A673 (cell line): ENCODE results near the gene FLCN. TPM values are rescaled to one million over a fixed set of nuclear protein-coding genes. Genes with fewer than 3 reads are reported as not detected.
"Not testable (repeated sequence)": the region's sequence is repeated elsewhere in the genome, so short reads cannot be mapped to it uniquely, and the experiment has no call there.

ENCODE experiments used
- BruUV-seq: library from RNA; stranded (reverse); fragments of 400-500 nt; replicated peaks from 2 replicates; lab custom pipeline; 2021; lab: Mats Ljungman, UMichigan
- CTCF ChIA-PET: fragments of 300-600 bp; sonication (Branson Sonifier 250); formaldehyde crosslinking; loops from one replicate; lab custom pipeline; 2022; ENCODE audit warnings: antibody characterized with exemption; lab: Charles Lee
- POLR2A ChIA-PET: fragments of 300-600 bp; sonication (Branson Sonifier 250); formaldehyde crosslinking; loops from one replicate; lab custom pipeline; 2022; ENCODE audit warnings: antibody characterized with exemption; ENCODE audit not compliant: low non-redundant PET; lab: Charles Lee
- DNase-seq: peaks from one replicate; pipeline ENCODE4 v3.0.0-alpha.2; 2015; ENCODE audit warnings: low spot score
- H3K27ac ChIP-seq: fragments of 200-600 bp; sonication (generic); 2 replicates; pipeline ENCODE4 v1.5.1; 2016; ENCODE audit warnings: mixed run types, low read depth, mild to moderate bottlenecking, mixed read lengths, antibody characterized with exemption, low read length; ENCODE audit not compliant: poor library complexity, severe bottlenecking
- H3K27me3 ChIP-seq: fragments of 200-600 bp; sonication (generic); replicated peaks from 2 replicates; pipeline ENCODE4 v1.6.1; 2017; ENCODE audit warnings: mixed run types, low read depth, mild to moderate bottlenecking, mixed read lengths, antibody characterized with exemption, low read length; ENCODE audit not compliant: insufficient read depth, poor library complexity
- H3K36me3 ChIP-seq: fragments of 200-600 bp; sonication (generic); 2 replicates; pipeline ENCODE4 v1.6.1; 2016; ENCODE audit warnings: mixed run types, mild to moderate bottlenecking, mixed read lengths, antibody characterized with exemption, low read length; ENCODE audit not compliant: insufficient read depth, poor library complexity, severe bottlenecking
- H3K4me1 ChIP-seq: fragments of 200-600 bp; sonication (generic); 2 replicates; pipeline ENCODE4 v1.6.1; 2017; ENCODE audit warnings: mixed run types, mild to moderate bottlenecking, mixed read lengths, antibody characterized with exemption, low read length; ENCODE audit not compliant: insufficient read depth, poor library complexity, severe bottlenecking
- H3K4me3 ChIP-seq: fragments of 200-600 bp; sonication (generic); 2 replicates; pipeline ENCODE4 v1.5.1; 2016; ENCODE audit warnings: low read depth, mixed run types, mild to moderate bottlenecking, mixed read lengths, low read length; ENCODE audit not compliant: poor library complexity, severe bottlenecking
- H3K9me3 ChIP-seq: fragments of 200-600 bp; sonication (generic); 2 replicates; pipeline ENCODE4 v1.6.1; 2016; ENCODE audit warnings: mixed run types, low read depth, mild to moderate bottlenecking, mixed read lengths, antibody characterized with exemption, low read length; ENCODE audit not compliant: poor library complexity, severe bottlenecking
- CTCF ChIP-seq: fragments of 300-800, 200-600 bp; sonication (generic); conservative IDR thresholded peaks from 2 replicates; pipeline ENCODE4 v1.5.1; 2017; ENCODE audit warnings: low read depth, mild to moderate bottlenecking, antibody characterized with exemption, low read length, moderate library complexity, mixed read lengths
- EZH2 ChIP-seq: fragments of 200-600 bp; sonication (generic); IDR thresholded peaks from 2 replicates; pipeline ENCODE4 v1.6.1; 2017; ENCODE audit warnings: borderline replicate concordance, low read depth, mild to moderate bottlenecking, mixed read lengths, antibody characterized with exemption, low read length; ENCODE audit not compliant: poor library complexity, severe bottlenecking
- intact Hi-C: fragments of 100-400 bp; cut with micrococcal nuclease; formaldehyde crosslinking; loops from one replicate; pipeline ENCODE4 v1.10.0; 2022; ENCODE audit not compliant: unreplicated experiment
- total RNA-seq: library from RNA; stranded (reverse); gene quantifications from 2 replicates; pipeline ENCODE4 v1.2.3, GENCODE V29; 2021

Gene FLCN
- total RNA-seq, 1 experiment from 2014 or later = 60.2 TPM

GRCh38 chr17:17258011-17258410 lies 21.0 kb upstream of the FLCN start:
- intact Hi-C loops = no loop called here
- Histone ChIP-seq H3K9me3 (no peaks in the 10 kb centered on the region), H3K36me3 (peaks cover 73% of the 10 kb centered on the region), H3K27me3 (no peaks in the 10 kb centered on the region), H3K27ac (no peak overlapping the region), H3K4me1 (no peaks in the 10 kb centered on the region), H3K4me3 (no peak overlapping the region)
- ChIA-PET POLR2A (no interaction called here), CTCF (no interaction called here)
- no TSS peak for BruUV-seq
- no peak for DNase-seq
- TF ChIP-seq EZH2 (no peak), CTCF (no peak)

GRCh38 chr17:17256316-17256715 lies 19.3 kb upstream of the FLCN start:
- Histone ChIP-seq H3K4me3 (no peak overlapping the region), H3K4me1 (no peaks in the 10 kb centered on the region), H3K27ac (no peak overlapping the region), H3K9me3 (no peaks in the 10 kb centered on the region), H3K36me3 (peaks cover 77% of the 10 kb centered on the region), H3K27me3 (no peaks in the 10 kb centered on the region)
- TF ChIP-seq CTCF = no peak
- no peak for TF ChIP-seq EZH2
- ChIA-PET POLR2A (no interaction called here), CTCF (no interaction called here)
- DNase-seq = no peak
- BruUV-seq = no TSS peak
- intact Hi-C loops = no loop called here

- H3K27me3 ChIP-seq, intact Hi-C loops, DNase-seq, H3K27ac ChIP-seq, H3K9me3 ChIP-seq, CTCF ChIA-PET, H3K4me3 ChIP-seq, POLR2A ChIA-PET, BruUV-seq, H3K4me1 ChIP-seq: not testable (repeated sequence)
- H3K36me3 ChIP-seq = peaks cover 72% of the 10 kb centered on the region
These were observed 18.7 kb upstream of the FLCN start for GRCh38 chr17:17255689-17256088.

GRCh38 chr17:17254036-17254435 lies 17.1 kb upstream of the FLCN start:
- ChIA-PET POLR2A (no interaction called here), CTCF (no interaction called here)
- Histone ChIP-seq H3K27ac (no peak overlapping the region), H3K4me1 (no peaks in the 10 kb centered on the region), H3K4me3 (no peak overlapping the region), H3K27me3 (no peaks in the 10 kb centered on the region), H3K9me3 (no peaks in the 10 kb centered on the region), H3K36me3 (peaks cover 69% of the 10 kb centered on the region)
- TF ChIP-seq EZH2 (no peak), CTCF (no peak)
- BruUV-seq = no TSS peak
- intact Hi-C loops = no loop called here
- no peak for DNase-seq
